ENCODE results near the gene RAB4B.

GRCh38 chr19:40801426-40802299 lies 23.6 kb downstream of the RAB4B start:
- TF ChIP-seq POLR2A (IDR thresholded peaks at IDR 0.05) (no peak), CTCF (IDR thresholded peaks at IDR 0.05) (no peak)

Data from adrenal gland (tissue), 5 donors.